HEK293 (cell line): ENCODE data around the gene SLC35F4.

Experiments used
- CTCF ChIA-PET: fragments of 350-600 bp; formaldehyde crosslinking; extraction: SDS; loops from one replicate; lab custom pipeline; 2021; ENCODE audit warnings: antibody characterized with exemption; lab: Yijun Ruan, JAX
- POLR2A ChIA-PET: fragments of 300-600 bp; formaldehyde crosslinking; extraction: SDS; loops from one replicate; lab custom pipeline; 2020; ENCODE audit warnings: antibody characterized with exemption, inconsistent platforms; lab: Yijun Ruan, JAX
- H3K27ac ChIP-seq: fragments of 200-500 bp; sonication (Bioruptor generic); 2 replicates; pipeline ENCODE4 v1.5.1; 2014; ENCODE audit warnings: low read depth, low read length, control low read depth, inconsistent platforms; ENCODE audit errors: extremely low read depth
- H3K36me3 ChIP-seq, 2 experiments: fragments of 200-500 bp in 1 of 2; sonication (Bioruptor generic) in 1 of 2; 1 replicate in 1 of 2; 2 replicates in 1 of 2; pipeline ENCODE4 v1.5.1; 2014 to 2017; ENCODE audit warnings: inconsistent platforms in 2 of 2, low read length in 2 of 2; ENCODE audit not compliant: control insufficient read depth in 2 of 2, insufficient read depth in 1 of 2
- H3K4me1 ChIP-seq: fragments of 200-500 bp; sonication (Bioruptor generic); 2 replicates; pipeline ENCODE4 v1.5.1; 2014; ENCODE audit warnings: mild to moderate bottlenecking, low read length, inconsistent platforms; ENCODE audit not compliant: control insufficient read depth, insufficient read depth
- H3K4me3 ChIP-seq: 2 replicates; pipeline ENCODE4 v1.5.1; 2011; ENCODE audit warnings: low read depth, mild to moderate bottlenecking, control low read depth, low read length, moderate library complexity
- H3K9me3 ChIP-seq: fragments of 200-500 bp; sonication (Bioruptor generic); 2 replicates; pipeline ENCODE4 v1.5.1; 2014; ENCODE audit warnings: low read depth, low read length, inconsistent platforms; ENCODE audit not compliant: control insufficient read depth, insufficient read depth
- FEZF1 ChIP-seq: fragments of 450-650 bp; formaldehyde crosslinking; IDR thresholded peaks from 2 replicates; pipeline ENCODE4 v1.5.1; 2016; ENCODE audit warnings: missing biosample characterization, missing genetic modification characterization
- HIC1 ChIP-seq: fragments of 450-650 bp; formaldehyde crosslinking; IDR thresholded peaks from 2 replicates; pipeline ENCODE4 v1.5.1; 2016; ENCODE audit warnings: missing biosample characterization, missing genetic modification characterization
- KLF10 ChIP-seq: fragments of 450-650 bp; IDR thresholded peaks from 2 replicates; pipeline ENCODE4 v1.5.1; 2018; ENCODE audit warnings: missing biosample characterization, mild to moderate bottlenecking, missing genetic modification characterization
- OVOL3 ChIP-seq: fragments of 450-650 bp; formaldehyde crosslinking; IDR thresholded peaks from 2 replicates; pipeline ENCODE4 v1.5.1; 2016; ENCODE audit warnings: missing biosample characterization, missing genetic modification characterization
- ZFHX2 ChIP-seq: fragments of 450-650 bp; formaldehyde crosslinking; conservative IDR thresholded peaks from 2 replicates; pipeline ENCODE4 v1.5.1; 2016; ENCODE audit warnings: missing biosample characterization, missing genetic modification characterization
- ZFP41 ChIP-seq: fragments of 450-650 bp; formaldehyde crosslinking; IDR thresholded peaks from 2 replicates; pipeline ENCODE4 v1.5.1; 2016; ENCODE audit warnings: missing biosample characterization, missing genetic modification characterization, borderline replicate concordance
- ZNF10 ChIP-seq: fragments of 450-650 bp; formaldehyde crosslinking; IDR thresholded peaks from 2 replicates; pipeline ENCODE4 v1.5.1; 2017; ENCODE audit warnings: missing biosample characterization, missing genetic modification characterization
- ZNF112 ChIP-seq: fragments of 450-650 bp; formaldehyde crosslinking; IDR thresholded peaks from 2 replicates; pipeline ENCODE4 v1.5.0; 2017; ENCODE audit warnings: missing biosample characterization, missing genetic modification characterization
- ZNF19 ChIP-seq: fragments of 450-650 bp; formaldehyde crosslinking; IDR thresholded peaks from 2 replicates; pipeline ENCODE4; 2016; ENCODE audit warnings: missing biosample characterization, missing genetic modification characterization, low read depth
- ZNF221 ChIP-seq: fragments of 450-650 bp; formaldehyde crosslinking; IDR thresholded peaks from 2 replicates; pipeline ENCODE4 v1.5.1; 2017; ENCODE audit warnings: missing biosample characterization, missing genetic modification characterization, borderline replicate concordance
- ZNF274 ChIP-seq, 2 experiments: fragments of 200-500 bp in 1 of 2; fragments of 450-650 bp in 1 of 2; sonication (Bioruptor generic) in 1 of 2; formaldehyde crosslinking in 1 of 2; IDR thresholded peaks; 2 replicates each; pipeline versions ENCODE4 v1.5.1 to v1.6.1; 2014 to 2016; ENCODE audit warnings: borderline replicate concordance in 1 of 2, inconsistent platforms in 1 of 2, low read length in 1 of 2, missing biosample characterization in 1 of 2, missing genetic modification characterization in 1 of 2
- ZNF280C ChIP-seq: fragments of 450-650 bp; formaldehyde crosslinking; IDR thresholded peaks from 2 replicates; pipeline ENCODE4 v1.5.1; 2016; ENCODE audit warnings: missing biosample characterization, missing genetic modification characterization
- ZNF354C ChIP-seq: fragments of 450-650 bp; formaldehyde crosslinking; IDR thresholded peaks from 2 replicates; pipeline ENCODE4 v1.5.1; 2016; ENCODE audit warnings: missing biosample characterization, missing genetic modification characterization, low read depth, borderline replicate concordance
- ZNF391 ChIP-seq: fragments of 450-650 bp; formaldehyde crosslinking; IDR thresholded peaks from 2 replicates; pipeline ENCODE4 v1.5.1; 2016; ENCODE audit warnings: low read depth, missing biosample characterization, missing genetic modification characterization, borderline replicate concordance
- ZNF416 ChIP-seq: fragments of 450-650 bp; formaldehyde crosslinking; IDR thresholded peaks from 2 replicates; pipeline ENCODE4 v1.5.1; 2016; ENCODE audit warnings: missing biosample characterization, missing genetic modification characterization
- ZNF433 ChIP-seq: fragments of 450-650 bp; formaldehyde crosslinking; IDR thresholded peaks from 2 replicates; pipeline ENCODE4 v1.5.1; 2016; ENCODE audit warnings: missing biosample characterization, missing genetic modification characterization, low read depth
- ZNF48 ChIP-seq: fragments of 450-650 bp; formaldehyde crosslinking; IDR thresholded peaks from 2 replicates; pipeline ENCODE4 v1.5.1; 2016; ENCODE audit warnings: missing biosample characterization, missing genetic modification characterization
- ZNF530 ChIP-seq: fragments of 450-650 bp; formaldehyde crosslinking; IDR thresholded peaks from 2 replicates; pipeline ENCODE4 v1.5.1; 2016; ENCODE audit warnings: low read depth, missing biosample characterization, missing genetic modification characterization
- ZNF610 ChIP-seq: fragments of 450-650 bp; formaldehyde crosslinking; IDR thresholded peaks from 2 replicates; pipeline ENCODE4 v1.5.1; 2016; ENCODE audit warnings: missing biosample characterization, missing genetic modification characterization, borderline replicate concordance
- ZNF660 ChIP-seq: fragments of 450-650 bp; IDR thresholded peaks from 2 replicates; pipeline ENCODE4 v1.5.1; 2018; ENCODE audit warnings: missing biosample characterization, mild to moderate bottlenecking, missing genetic modification characterization
- ZNF777 ChIP-seq: fragments of 450-650 bp; formaldehyde crosslinking; IDR thresholded peaks from 2 replicates; pipeline ENCODE4 v1.5.1; 2017; ENCODE audit warnings: missing biosample characterization, missing genetic modification characterization, borderline replicate concordance
- ZNF830 ChIP-seq: fragments of 450-650 bp; IDR thresholded peaks from 2 replicates; pipeline ENCODE4 v1.5.0; 2018; ENCODE audit warnings: missing biosample characterization, missing genetic modification characterization, low read depth, mild to moderate bottlenecking, moderate library complexity
- TF ChIP-seq, protein P1 (sequence below): sonication (generic); formaldehyde crosslinking; IDR thresholded peaks from 2 replicates; pipeline ENCODE4 v1.8.1; 2022; ENCODE audit warnings: mild to moderate bottlenecking, moderate library complexity, missing genetic modification reagents
- TF ChIP-seq, protein P2 (sequence below): IDR thresholded peaks from 2 replicates; pipeline ENCODE4 v1.6.1; 2011; ENCODE audit warnings: mild to moderate bottlenecking, low read depth, low read length, borderline replicate concordance
- TF ChIP-seq, protein P3 (sequence below): fragments of 450-650 bp; formaldehyde crosslinking; IDR thresholded peaks from 2 replicates; pipeline ENCODE4 v1.5.1; 2016; ENCODE audit warnings: missing biosample characterization, missing genetic modification characterization

SLC35F4 gene

DNA sequence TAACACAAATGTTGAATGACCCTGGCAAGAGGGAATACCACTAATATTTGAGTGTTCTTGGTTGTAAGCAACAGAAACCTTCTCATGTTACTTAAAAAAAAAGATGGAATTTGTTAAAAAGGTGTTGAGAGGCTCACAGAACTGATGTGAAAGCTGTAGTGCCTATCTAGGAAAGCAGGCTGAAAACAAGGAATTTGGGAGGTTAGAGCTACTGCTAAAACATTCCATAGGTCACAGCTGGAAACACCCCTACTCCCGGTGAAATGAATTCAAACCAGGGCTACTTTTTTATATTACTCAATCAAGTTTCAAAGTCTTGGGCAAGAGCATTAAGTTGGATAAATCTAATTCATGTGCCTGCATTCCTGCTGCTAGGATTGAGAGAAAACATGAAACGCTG is 104.1 kb downstream of the SLC35F4 start:
- TF ChIP-seq ZNF354C (no peak), ZNF280C (tag by site-specific recombination) (no peak), ZFP41 (tag by site-specific recombination) (no peak), ZNF610 (no peak), ZNF777 (tag by site-specific recombination) (no peak), ZNF391 (tag by site-specific recombination) (no peak), ZNF10 (tag by site-specific recombination) (no peak), ZNF530 (tag by site-specific recombination) (no peak)
- TF ChIP-seq, protein P1, sequence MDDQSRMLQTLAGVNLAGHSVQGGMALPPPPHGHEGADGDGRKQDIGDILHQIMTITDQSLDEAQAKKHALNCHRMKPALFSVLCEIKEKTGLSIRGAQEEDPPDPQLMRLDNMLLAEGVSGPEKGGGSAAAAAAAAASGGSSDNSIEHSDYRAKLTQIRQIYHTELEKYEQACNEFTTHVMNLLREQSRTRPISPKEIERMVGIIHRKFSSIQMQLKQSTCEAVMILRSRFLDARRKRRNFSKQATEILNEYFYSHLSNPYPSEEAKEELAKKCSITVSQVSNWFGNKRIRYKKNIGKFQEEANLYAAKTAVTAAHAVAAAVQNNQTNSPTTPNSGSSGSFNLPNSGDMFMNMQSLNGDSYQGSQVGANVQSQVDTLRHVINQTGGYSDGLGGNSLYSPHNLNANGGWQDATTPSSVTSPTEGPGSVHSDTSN (CRISPR knock-in tag), result no peak
- POLR2A ChIA-PET, result no interaction called here
- no peak overlapping the region for H3K4me3 ChIP-seq

DNA sequence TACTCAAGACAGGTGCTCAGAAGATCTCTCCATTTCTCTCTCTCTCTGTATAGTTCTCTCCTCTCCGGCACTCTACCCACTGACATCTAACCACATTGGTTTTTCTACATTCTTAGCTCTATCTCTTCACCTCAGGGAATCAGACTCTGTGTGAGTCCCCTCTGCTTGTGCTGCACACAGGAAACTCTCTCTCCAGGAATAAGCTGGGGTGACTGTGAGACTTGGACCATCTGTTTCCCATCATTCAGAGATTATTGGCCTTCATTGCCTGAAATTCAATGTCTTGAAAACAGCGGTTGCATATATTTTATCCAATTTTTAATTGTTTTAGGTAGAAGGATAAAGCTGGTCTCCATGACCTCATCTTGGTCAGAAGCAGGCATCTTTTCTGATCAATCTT is 105.0 kb downstream of the SLC35F4 start:
- no peaks in the 10 kb centered on the region for H3K4me1 ChIP-seq
- ChIA-PET POLR2A (no interaction called here), CTCF (no interaction called here)
- H3K9me3 ChIP-seq, result no peaks in the 10 kb centered on the region; the same call in 1 of the 2 replicates
- no peaks in the 10 kb centered on the region for H3K36me3 ChIP-seq
- no peak overlapping the region for H3K27ac ChIP-seq
- no peak overlapping the region for H3K4me3 ChIP-seq
- no peak for TF ChIP-seq ZNF48 (tag by site-specific recombination)
- TF ChIP-seq KLF10, result no peak
- no peak for TF ChIP-seq ZNF274 (IDR thresholded peaks at IDR 0.05; ENCODE audit: low read length)
- no peak for TF ChIP-seq ZNF274 (tag by site-specific recombination; IDR thresholded peaks at IDR 0.05; ENCODE audit: borderline replicate concordance)
- TF ChIP-seq ZNF830 (tag by site-specific recombination), result no peak
- TF ChIP-seq HIC1 (tag by site-specific recombination), result no peak
- TF ChIP-seq OVOL3, result no peak
- no peak for TF ChIP-seq ZNF660 (tag by site-specific recombination)
- TF ChIP-seq, protein P2, sequence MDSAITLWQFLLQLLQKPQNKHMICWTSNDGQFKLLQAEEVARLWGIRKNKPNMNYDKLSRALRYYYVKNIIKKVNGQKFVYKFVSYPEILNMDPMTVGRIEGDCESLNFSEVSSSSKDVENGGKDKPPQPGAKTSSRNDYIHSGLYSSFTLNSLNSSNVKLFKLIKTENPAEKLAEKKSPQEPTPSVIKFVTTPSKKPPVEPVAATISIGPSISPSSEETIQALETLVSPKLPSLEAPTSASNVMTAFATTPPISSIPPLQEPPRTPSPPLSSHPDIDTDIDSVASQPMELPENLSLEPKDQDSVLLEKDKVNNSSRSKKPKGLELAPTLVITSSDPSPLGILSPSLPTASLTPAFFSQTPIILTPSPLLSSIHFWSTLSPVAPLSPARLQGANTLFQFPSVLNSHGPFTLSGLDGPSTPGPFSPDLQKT, result no peak
- TF ChIP-seq FEZF1, result no peak
- no peak for TF ChIP-seq ZNF19 (tag by site-specific recombination)
- TF ChIP-seq ZFHX2 (tag by site-specific recombination), result no peak
- TF ChIP-seq ZNF221 (tag by site-specific recombination), result no peak
- TF ChIP-seq, protein P3, sequence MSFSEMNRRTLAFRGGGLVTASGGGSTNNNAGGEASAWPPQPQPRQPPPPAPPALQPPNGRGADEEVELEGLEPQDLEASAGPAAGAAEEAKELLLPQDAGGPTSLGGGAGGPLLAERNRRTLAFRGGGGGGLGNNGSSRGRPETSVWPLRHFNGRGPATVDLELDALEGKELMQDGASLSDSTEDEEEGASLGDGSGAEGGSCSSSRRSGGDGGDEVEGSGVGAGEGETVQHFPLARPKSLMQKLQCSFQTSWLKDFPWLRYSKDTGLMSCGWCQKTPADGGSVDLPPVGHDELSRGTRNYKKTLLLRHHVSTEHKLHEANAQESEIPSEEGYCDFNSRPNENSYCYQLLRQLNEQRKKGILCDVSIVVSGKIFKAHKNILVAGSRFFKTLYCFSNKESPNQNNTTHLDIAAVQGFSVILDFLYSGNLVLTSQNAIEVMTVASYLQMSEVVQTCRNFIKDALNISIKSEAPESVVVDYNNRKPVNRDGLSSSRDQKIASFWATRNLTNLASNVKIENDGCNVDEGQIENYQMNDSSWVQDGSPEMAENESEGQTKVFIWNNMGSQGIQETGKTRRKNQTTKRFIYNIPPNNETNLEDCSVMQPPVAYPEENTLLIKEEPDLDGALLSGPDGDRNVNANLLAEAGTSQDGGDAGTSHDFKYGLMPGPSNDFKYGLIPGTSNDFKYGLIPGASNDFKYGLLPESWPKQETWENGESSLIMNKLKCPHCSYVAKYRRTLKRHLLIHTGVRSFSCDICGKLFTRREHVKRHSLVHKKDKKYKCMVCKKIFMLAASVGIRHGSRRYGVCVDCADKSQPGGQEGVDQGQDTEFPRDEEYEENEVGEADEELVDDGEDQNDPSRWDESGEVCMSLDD (tag by site-specific recombination), result no peak
- no peak for TF ChIP-seq ZNF416 (tag by site-specific recombination)
- TF ChIP-seq ZNF433 (tag by site-specific recombination), result no peak
- TF ChIP-seq ZNF112 (tag by site-specific recombination), result no peak

More for the DNA sequence above, 104.1 kb downstream of the SLC35F4 start:
- CTCF ChIA-PET, result no interaction called here
- H3K27ac ChIP-seq, result no peak overlapping the region
- no peaks in the 10 kb centered on the region for H3K4me1 ChIP-seq
- H3K9me3 ChIP-seq, result no peaks in the 10 kb centered on the region; the same call in 1 of the 2 replicates
- no peaks in the 10 kb centered on the region for H3K36me3 ChIP-seq
